ENCODE results near the gene BCKDHA.
"Not testable (repeated sequence)": the region's sequence is repeated elsewhere in the genome, so short reads cannot be mapped to it uniquely, and the experiment has no call there.

The BCKDHA gene

DNA sequence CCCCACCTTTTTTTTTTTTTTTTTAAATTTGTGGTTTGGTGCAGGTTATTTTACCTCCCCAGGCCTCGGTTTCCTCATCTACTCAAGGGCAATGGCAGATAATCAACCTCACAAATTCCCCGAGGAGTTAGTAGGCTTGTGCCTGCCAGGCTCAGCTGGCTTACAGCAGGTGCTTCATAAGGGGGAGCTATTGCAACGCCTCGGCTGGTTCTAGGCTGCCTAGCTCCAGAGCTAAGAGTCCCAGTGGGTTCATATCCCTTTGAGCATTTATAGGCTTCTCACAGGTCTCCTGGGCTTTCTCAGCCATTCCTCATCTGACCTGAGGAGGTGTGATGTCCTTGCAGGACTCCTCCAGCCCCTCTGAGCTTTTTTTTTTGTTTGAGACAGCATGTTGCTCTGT, 10.6 kb downstream of the BCKDHA start:
- DNase-seq, result no peak

DNA sequence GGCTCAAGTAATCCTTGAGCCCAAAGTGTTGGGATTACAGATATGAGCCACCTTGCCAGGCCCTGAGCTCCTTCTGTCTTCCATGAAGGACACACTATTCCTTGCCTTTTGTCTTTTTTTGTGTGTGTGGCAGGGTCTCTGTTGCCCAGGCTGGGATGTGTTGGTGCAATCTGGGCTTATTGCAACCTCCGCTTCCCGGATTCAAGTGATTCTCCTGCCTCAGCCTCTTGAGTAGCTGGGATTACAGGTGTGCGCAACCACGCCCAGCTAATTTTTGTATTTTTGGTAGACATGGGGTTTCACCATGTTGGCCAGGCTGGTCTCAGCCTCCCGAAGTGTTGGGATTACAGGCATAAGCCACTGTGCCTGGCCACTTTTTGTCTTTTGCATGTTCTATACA, 11.2 kb downstream of the BCKDHA start:
- not testable (repeated sequence) for DNase-seq

DNA sequence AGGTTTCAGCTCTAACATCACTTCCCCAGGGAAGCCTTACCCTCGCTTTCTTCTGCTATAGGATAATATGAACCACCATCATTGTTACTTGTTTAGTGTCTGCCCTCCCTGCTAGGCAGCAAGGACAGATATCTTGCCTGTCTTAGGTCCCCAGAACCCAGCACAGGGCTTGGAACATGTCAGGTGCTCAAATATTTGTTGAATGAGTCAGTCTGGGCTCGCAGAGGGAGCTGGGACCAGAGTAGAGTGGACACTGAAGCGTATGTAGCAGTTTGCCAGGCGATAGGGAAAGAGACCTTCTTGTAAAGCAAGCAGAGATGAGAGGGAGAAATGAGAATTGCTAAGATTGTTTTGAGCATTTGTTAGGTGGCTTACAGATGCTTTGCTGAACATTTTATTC, 11.7 kb downstream of the BCKDHA start:
- no peak for DNase-seq

DNA sequence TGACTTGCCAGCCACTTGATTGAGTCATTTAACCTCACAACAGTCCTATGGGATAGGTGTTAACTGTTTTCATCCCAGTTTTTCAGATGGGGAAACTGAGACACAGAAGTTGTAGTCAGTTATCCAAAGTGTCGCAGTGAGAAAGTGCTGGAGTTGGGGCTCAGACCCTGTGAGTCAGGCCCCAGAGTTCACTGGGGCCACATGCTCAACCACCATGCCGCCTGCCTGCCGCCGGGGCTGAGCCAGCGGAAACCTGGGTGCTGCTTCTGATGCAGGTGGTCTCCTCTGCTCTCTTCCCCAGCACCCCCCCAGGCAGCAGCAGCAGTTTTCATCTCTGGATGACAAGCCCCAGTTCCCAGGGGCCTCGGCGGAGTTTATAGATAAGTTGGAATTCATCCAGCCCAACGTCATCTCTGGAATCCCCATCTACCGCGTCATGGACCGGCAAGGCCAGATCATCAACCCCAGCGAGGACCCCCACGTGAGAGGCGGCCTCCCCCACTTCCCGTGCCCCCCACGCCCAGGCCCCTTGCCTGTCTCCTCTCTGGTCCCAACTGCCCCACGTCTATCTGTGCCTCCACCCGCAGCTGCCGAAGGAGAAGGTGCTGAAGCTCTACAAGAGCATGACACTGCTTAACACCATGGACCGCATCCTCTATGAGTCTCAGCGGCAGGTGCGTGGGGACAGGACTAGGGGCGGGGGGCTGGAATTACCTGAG, 12.9 kb downstream of the BCKDHA start:
- no peak for DNase-seq

DNA sequence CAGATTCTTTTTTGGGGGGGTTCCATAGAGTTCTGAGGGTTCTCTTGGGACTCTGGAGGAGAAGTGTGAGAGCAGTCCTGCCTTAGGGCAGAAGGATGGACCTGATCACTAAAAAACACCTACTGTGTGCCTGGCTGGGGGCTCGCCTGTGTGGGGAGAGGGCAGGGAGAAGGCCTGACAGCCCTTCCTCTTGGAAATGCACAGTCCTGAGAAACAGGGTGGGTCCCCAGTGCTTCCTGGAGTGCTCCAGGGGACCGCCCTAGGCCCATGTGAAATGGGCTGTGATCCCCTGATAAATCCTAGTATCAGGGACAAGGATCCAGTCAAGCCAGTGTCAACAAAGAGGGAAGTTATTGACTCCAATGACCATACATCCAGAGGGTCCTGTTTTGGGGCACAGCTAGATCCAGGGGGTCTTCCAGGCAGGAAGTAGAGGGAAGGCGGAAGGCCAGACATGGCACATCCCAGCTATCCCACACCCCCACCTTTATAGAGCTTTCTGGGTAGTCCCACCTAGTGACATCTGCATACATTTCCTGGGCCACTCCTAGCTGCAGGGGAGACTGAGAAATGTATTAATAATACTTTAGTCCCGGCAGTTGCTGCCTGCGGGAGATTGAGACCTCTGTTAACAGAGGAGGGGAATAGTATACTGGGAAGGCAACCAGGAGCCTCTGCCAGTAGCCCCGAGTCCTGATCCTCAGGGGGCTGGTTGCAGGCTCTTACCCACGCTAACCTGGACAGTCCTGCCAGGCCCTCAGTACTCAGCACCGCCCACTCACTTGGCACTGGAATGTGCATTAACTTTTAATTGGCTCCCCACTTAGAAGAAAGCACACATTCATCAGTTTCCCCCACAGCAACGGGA, 13.7 kb downstream of the BCKDHA start:
- no peak for DNase-seq

DNA sequence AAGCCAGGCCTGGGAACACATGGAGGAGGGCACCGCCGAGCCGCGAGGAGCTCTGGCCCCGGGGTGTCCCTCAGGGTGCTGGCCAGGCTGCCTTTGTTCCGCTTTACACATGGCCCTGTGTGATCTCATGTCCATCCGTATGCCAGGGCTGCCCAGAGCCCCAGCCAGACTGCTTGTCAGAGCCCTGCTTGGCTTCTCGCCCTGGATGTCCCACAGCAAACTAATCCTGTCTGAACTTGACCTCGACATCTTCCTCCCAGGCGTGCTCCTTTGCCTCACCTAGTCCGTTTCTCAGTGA, 14.3 kb downstream of the BCKDHA start:
- no peak for DNase-seq

DNA sequence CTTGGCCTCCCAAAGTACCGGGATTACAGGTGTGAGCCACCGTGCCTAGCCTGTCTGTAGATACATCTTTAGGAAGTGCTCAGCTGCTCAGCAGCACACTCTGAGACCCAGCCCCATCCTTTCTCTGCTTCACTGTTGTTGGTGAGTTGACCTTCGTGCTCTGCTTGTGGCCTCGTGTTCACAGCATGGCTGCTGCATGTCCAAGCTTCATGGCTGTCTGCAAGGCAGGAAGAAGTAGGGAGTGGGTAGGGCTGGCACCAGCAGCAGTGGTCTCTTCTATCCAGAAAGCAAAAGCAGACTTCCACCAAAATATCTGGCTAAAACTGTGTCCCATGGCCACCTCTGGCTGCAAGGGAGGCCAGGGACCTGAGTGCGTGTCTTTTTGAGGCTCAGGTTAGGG, 15.3 kb downstream of the BCKDHA start:
- no peak for DNase-seq

DNA sequence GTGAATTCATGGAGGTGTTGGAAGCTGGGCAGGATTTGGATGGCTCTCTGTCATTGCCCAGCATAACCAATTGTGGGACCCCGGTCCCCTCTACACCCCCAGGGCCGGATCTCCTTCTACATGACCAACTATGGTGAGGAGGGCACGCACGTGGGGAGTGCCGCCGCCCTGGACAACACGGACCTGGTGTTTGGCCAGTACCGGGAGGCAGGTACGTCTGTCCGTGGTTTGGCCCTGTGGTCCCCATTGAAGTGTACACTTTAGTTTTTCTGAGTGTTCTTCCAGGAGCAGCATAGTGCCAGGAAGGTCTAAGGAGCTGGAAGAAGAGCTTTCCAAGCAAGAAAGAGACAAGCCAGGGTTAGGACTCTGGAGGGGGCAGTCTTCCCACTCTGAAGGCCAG, 16.3 kb downstream of the BCKDHA start:
- no peak for DNase-seq

DNA sequence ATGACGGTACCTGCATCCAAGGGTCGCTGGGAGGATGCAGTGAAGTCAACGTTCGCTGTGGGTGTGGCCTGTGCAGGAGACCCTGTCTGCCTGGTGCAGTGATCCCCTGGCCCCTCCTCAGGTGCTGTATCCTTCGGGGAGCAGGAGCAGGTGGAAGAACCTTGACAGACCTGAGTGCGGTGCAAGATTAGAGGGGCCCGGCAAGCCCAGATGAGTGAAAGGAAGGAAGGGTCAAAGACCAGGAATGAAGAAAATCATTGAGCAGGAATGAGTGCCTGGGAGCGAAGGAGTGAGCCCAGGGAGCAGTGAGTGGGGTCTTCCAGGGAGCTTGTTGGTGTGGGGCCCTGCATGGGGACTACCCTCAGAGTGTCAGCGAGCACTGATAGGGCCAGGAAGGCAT, 16.8 kb downstream of the BCKDHA start:
- DNase-seq, result no peak

DNA sequence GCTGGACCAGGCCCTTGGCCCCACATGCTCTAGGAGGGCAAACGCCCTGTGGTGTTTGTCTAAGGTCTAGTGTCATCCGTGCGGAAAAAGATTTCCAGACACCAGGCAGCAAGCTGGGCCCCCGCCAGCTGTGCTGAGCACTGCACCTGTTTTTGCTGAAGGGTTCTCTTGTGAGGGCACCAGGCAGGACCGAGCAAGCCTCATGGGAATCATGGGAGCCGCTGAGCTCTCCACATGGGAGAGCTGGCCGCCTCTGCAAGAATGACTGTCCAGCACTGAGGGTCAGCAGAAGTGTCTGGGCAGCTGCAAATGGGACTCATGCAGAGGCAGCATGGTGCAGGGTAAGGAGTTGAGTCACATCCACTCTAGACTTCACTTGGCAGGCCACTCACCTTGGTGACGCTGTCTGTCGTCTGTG, 17.5 kb downstream of the BCKDHA start:
- no peak for DNase-seq

DNA sequence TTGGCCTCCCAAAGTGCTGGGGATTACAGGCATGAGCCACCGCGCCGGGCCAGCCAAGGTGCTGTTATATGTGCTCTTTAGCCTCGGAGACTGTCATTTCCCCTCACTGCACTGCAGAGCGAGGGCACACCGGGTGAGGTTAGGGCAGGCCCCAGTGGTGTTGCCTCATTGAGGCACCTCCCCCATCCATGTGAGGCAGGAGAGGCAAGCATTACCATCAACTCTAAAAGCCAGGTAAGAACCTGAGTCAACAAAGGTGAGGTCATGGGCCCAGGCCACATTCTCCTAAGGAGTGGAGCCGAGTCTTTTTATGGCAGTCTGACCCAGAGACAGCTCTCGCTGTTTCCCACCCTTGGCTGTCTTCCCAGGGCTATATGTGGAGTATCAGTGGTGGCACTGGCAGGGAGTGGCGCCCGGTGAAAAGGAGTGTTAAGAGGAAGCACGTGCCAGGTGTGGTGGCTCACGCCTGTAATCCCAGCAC, 18.6 kb downstream of the BCKDHA start:
- no peak for DNase-seq

DNA sequence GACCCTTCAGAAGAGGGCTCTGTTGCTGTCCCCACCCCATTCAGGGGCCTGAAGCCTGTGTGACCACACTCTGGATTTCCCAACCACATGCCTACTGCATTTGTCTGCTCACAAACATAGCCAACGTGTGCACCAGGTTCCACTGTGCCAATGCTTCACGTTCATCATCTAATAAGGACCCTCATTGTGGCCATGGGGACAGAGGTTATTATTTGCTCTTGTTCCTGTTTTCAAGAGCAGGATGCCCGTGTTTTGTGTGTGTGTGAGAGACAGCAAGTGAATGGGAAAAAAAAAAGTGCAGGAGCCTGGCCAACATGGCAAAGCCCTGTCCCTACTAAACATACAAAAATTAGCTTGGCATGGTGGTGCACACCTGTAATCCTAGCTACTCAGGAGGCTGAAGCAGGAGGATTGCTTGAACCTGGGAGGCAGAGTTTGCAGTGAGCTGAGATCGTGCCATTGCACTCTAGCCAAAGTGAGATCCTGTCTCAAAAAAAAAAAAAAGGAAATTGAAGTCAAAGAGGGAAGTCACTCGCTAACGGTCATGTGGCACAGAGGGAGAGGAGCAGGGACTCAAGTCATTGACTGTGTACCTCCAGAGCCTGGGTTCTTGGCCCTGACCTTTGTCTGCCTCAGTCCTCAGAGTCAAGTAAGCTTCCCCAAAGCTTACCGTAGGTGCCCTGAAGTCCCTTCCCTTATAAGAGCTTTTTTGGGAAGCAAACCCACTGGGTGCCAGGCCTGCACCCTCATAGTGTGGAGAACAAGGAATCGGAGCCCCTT, 22.7 kb downstream of the BCKDHA start:
- DNase-seq, result no peak

DNA sequence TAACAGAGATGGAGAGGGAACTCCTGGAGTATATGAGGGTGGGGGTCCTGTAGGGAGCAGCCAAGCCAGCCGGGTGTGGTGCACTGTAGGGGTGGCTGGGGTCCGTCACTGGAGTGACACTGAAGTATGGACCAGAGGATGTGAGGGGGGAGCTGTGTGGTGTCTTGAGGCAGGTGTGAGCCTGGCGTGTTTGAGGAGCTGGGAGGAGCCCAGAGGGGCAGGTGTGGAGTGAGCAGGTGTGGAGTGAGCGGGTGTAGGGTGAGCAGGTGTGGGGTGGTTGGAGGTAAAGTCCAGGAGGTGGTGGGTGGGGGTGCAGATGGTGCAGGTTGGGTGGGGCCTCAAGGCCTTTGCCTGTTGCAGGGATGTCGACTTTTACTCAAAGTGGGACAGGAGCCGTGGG, 23.7 kb downstream of the BCKDHA start:
- no peak for DNase-seq

DNA sequence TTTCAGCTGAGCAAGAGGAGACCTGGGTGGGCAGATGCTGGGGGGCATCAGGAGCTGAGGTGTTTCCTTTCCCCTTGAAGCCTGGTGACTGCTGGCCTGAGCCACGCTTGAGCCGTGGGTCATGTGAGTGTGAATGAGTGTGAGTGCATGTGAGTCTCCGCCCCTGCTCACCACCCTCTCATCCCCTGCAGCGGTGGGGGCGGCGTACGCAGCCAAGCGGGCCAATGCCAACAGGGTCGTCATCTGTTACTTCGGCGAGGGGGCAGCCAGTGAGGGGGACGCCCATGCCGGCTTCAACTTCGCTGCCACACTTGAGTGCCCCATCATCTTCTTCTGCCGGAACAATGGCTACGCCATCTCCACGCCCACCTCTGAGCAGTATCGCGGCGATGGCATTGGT, 24.4 kb downstream of the BCKDHA start:
- DNase-seq, result no peak

DNA sequence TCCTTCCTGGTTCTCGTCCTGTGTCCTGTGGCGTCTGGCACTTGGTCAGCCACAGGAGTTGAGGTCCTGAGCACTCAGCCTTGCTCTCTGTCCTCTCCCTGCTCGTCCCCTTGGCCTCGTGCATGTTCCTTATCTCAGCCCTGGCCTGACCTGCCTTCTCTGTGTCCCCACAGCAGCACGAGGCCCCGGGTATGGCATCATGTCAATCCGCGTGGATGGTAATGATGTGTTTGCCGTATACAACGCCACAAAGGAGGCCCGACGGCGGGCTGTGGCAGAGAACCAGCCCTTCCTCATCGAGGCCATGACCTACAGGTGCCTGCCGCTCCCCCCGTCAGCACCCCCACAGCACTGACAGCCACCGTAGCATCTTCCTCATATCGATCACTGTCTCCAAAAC, 24.8 kb downstream of the BCKDHA start:
- no peak for DNase-seq

DNA sequence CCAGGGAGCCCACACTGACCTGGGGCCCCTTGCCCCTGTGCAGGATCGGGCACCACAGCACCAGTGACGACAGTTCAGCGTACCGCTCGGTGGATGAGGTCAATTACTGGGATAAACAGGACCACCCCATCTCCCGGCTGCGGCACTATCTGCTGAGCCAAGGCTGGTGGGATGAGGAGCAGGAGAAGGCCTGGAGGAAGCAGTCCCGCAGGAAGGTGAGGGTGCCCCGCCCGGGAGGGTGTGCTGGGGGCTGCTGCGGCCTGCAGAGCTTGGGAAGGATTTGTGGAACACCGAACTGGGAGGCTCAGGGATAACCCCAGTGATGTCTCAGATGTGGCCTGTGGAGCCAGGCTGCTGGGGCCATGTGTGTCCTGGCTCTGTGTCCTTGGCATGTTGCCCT, 25.3 kb downstream of the BCKDHA start:
- no peak for DNase-seq

DNA sequence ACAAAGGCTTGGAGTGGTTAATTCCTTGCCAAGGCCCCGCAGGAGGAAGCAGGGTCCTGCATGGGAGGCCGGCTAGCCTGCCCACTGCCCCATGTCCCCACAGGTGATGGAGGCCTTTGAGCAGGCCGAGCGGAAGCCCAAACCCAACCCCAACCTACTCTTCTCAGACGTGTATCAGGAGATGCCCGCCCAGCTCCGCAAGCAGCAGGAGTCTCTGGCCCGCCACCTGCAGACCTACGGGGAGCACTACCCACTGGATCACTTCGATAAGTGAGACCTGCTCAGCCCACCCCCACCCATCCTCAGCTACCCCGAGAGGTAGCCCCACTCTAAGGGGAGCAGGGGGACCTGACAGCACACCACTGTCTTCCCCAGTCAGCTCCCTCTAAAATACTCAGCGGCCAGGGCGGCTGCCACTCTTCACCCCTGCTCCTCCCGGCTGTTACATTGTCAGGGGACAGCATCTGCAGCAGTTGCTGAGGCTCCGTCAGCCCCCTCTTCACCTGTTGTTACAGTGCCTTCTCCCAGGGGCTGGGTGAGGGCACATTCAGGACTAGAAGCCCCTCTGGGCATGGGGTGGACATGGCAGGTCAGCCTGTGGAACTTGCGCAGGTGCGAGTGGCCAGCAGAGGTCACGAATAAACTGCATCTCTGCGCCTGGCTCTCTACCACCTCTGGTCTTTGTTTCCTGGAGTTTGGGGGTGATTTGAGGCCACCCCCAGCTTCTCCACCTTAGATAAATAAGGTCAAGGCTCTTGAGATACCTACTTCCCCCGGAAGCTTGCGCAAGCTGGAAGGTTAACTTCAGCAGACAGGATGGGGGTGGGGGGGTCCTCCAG, 26.9 kb downstream of the BCKDHA start:
- no peak for DNase-seq

DNA sequence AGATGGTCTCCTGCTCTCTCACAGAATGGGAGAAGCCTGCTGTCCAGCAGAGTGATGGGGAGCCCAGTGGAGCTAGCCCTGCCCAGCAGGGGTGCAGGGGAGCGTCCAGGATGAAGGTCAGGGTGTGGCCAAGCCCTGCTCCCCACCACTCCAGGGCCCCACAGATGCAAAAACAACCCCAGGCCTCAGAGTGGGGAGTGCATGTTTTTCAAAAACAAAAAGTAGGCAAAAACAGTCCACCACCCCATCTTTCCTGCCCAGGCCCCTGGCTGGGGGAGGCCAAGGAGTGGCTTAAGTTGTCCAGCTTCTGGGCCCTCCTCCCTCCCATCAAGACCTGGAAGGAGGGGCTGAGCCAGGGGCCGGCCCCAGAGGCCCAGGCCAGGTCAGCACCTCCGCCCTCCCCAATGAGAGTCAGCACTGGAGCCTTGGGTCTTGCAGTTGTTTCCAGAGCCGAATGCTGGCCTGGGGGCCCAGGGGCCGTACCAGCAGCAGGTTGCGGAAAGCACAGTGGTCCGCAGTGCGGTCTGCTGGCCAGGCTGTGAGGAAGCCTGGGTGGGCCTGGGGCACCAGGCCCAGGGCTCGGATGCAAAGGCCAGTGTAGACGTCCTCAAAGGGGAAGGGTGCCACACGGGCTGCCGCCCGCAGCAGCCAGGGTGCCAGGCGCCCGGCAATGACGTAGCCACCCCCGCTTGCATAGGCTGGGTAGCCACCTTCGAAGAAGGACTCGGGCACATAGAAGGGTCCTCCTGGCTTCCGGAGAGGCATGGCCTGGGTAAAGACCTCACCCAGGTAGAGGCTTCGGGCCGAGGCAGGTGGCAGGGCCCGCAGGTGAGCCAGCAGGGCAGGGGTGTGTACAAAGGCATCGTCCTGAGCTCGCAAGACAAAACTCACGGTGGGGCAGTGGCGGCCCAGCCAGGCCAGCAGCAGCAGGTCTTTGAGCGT, 27.8 kb downstream of the BCKDHA start:
- DNase-seq, result no peak

DNA sequence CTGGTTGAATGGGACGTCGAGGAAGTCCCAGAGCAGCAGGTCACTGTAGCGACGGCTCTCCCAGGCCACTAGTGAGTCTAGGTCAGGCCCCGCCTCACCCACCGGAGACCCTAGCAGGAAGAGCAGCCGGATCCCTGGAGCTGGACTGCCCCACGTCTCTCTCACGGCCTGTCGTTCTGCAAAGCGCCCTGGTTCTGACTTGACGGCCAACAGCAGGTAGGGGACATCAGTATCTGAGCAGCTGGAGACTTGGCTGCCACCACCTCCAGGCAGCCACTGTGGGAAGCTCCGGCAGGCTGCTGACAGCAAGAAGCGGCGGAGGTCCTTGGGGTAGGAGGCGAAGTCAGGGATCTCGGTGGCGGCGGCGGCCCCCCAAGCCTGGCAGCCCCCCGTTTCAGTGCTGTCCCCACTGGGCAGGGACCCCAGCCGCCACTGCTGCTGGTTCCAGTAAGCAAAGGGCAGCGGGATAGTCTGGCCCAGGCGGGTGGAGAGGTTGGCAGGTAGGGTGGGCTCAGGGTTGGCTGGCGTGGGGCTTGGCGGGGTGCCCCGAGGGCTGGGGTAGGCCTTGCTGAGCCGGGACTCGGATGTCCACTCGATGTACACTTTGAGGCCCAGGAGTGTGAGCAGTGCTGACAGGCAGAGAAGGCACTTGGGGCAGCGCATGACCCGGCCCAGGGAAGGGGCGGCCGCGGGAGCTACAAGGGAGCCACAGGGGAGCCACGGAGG, 28.7 kb downstream of the BCKDHA start:
- no peak for DNase-seq

DNA sequence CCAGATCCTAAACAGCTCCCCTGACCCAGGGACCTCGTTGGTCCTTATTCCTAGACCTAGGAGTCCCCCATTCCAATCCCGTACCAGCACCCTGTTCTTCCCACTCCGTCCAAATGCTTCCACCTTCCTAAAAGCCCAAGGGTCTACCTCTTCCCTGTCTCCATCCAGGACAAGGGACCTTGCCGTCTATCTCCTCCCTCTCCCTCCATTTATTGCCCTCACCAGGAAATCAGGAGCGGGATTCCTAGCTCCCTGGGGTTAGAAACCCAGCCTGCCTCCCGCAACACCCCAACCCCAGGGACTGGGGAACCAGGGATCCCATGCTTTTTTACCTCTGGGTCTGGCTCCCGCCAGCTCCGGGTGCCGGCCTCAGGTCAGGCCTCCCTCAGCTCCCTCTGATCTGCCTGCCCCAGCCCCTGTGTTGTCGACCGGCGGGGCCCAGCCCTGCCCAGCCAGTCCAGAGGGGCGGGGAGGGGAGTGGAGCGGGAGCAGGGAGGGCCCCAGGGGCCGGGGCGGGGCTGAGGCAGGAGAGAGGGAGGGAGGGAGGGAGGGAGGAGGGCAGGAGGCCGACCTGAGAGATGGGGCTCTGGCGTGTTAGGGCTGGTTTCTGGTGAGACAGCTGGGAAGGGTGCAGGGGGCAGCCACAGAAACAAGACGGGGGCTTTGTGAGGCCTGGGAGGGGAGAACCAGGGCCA, 29.5 kb downstream of the BCKDHA start, which contains the start of gene B3GNT8:
Gene B3GNT8, minus strand, starts transcription at position 423 of the 695 bp plus-strand sequence. CDS start 596 bp downstream, outside the sequence.
- peak; percentile 51 for DNase-seq

Data from activated CD4-positive, alpha-beta T cell treated with anti-CD3 and anti-CD28 coated beads, Interleukin-2, amount 50 U/mL, for 16 hours (primary cell).